Endothelial cell of umbilical vein (primary cell): ENCODE measurements around the gene C1QTNF8.

Experiments
- EZH2 ChIP-seq: IDR thresholded peaks from 2 replicates; pipeline ENCODE4 v1.6.1; 2012; ENCODE audit warnings: borderline replicate concordance, low read depth, mild to moderate bottlenecking, moderate library complexity, low read length, inconsistent platforms; ENCODE audit not compliant: severe bottlenecking
- GATA2 ChIP-seq: IDR thresholded peaks from 2 replicates; pipeline ENCODE4 v1.7.0; 2011; ENCODE audit warnings: low read depth, mild to moderate bottlenecking, moderate library complexity, mixed read lengths, low read length; ENCODE audit not compliant: insufficient read length, insufficient read depth
- JUN ChIP-seq: IDR thresholded peaks from 2 replicates; pipeline ENCODE4 v1.6.1; 2011; ENCODE audit warnings: borderline replicate concordance, low read depth; ENCODE audit not compliant: insufficient read length, insufficient read depth
- MYC ChIP-seq: IDR thresholded peaks from one replicate; pipeline ENCODE4 v1.6.1; 2011; ENCODE audit warnings: mild to moderate bottlenecking, low read depth, low read length
- POLR2A ChIP-seq: IDR thresholded peaks from 2 replicates; pipeline ENCODE4 v1.6.1; 2012; ENCODE audit warnings: low read depth, mild to moderate bottlenecking, control low read depth, low read length
- POLR2AphosphoS5 ChIP-seq: IDR thresholded peaks from 2 replicates; pipeline ENCODE4 v1.6.1; 2012; ENCODE audit warnings: low read depth, mild to moderate bottlenecking, control low read depth, low read length, moderate library complexity; ENCODE audit not compliant: insufficient read depth
- TF ChIP-seq, protein P1 (sequence below), 2 donors: IDR thresholded peaks; 1 replicate in 1 of 2; 2 replicates in 1 of 2; pipeline ENCODE4 v1.5.1; 2011; ENCODE audit warnings: low read length in 2 of 2, mild to moderate bottlenecking in 2 of 2, moderate library complexity in 2 of 2, control low read depth in 1 of 2, inconsistent platforms in 1 of 2, low read depth in 1 of 2; ENCODE audit not compliant: insufficient read depth in 1 of 2; ENCODE audit errors: extremely low read depth in 1 of 2
- TF ChIP-seq, protein P2 (sequence below): IDR thresholded peaks from 2 replicates; pipeline ENCODE4 v1.6.1; 2011; ENCODE audit not compliant: insufficient read depth, insufficient read length

DNA sequence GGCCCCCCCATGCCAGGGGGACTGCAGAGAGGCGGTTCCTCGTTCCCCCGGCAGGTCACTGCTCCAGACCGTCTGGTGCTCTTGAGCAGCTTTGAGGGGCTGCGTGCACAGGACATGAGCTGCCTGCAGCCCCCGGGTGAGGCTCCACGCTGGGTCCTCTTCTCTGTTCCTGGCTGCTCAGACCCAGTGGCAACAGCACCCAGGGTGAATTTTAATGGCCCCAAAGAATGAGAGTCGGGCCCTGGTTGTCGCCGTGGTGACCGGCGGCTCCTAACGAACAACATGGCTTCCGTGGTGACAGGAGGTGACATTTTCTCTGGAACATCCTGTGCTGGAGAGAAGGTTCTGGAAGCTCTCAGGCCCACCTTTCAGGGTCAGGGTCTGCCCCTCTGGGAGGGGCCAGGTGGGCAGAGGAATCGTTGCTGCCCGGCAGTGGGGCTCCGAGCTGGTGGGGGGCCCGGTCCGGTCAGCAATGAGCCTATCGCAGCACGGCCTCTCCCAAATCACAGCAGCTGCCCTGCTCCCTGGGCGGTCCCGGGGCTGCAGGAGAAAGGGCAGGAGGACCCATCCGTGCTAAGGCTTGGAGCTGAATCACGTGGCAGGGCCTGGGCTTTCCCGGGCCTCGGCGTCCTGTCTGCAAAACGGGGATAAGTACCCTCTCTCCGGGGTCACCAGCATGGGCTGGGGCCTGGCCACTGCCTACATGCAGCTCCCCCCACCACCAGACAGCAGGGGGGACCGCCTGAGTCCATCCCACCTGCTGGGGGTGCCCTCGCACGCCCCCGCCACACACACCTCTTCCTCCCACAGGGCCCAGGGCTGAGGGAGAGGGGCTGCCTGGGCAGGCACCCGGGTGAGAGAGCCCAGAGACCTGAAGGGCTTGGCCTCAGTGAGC lies 3.4 kb upstream of the C1QTNF8 start:
- TF ChIP-seq, protein P1, sequence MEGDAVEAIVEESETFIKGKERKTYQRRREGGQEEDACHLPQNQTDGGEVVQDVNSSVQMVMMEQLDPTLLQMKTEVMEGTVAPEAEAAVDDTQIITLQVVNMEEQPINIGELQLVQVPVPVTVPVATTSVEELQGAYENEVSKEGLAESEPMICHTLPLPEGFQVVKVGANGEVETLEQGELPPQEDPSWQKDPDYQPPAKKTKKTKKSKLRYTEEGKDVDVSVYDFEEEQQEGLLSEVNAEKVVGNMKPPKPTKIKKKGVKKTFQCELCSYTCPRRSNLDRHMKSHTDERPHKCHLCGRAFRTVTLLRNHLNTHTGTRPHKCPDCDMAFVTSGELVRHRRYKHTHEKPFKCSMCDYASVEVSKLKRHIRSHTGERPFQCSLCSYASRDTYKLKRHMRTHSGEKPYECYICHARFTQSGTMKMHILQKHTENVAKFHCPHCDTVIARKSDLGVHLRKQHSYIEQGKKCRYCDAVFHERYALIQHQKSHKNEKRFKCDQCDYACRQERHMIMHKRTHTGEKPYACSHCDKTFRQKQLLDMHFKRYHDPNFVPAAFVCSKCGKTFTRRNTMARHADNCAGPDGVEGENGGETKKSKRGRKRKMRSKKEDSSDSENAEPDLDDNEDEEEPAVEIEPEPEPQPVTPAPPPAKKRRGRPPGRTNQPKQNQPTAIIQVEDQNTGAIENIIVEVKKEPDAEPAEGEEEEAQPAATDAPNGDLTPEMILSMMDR (IDR thresholded peaks at IDR 0.05; ENCODE audit: extremely low read depth in 1 of 2, insufficient read depth in 1 of 2, low read depth in 1 of 2, low read length in 2 of 2): no peak
- TF ChIP-seq POLR2AphosphoS5: no peak
- TF ChIP-seq, protein P2, sequence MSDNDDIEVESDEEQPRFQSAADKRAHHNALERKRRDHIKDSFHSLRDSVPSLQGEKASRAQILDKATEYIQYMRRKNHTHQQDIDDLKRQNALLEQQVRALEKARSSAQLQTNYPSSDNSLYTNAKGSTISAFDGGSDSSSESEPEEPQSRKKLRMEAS: no peak
- no peak for TF ChIP-seq EZH2
- no peak for TF ChIP-seq POLR2A
- no peak for TF ChIP-seq GATA2
- TF ChIP-seq MYC: no peak
- TF ChIP-seq JUN: no peak
